Myocyte (in vitro differentiated cells): Measurements from ENCODE around the gene OBP2A. TPM values are rescaled to one million over a fixed set of nuclear protein-coding genes. Genes with fewer than 3 reads are reported as not detected.

Source experiments
- DNase-seq: peaks from one replicate; pipeline ENCODE4 v3.0.0-alpha.2; 2012; ENCODE audit warnings: low read depth
- total RNA-seq: library from RNA; depleted of rRNA; stranded (reverse); fragments of >200 nt; gene quantifications from 2 replicates; pipeline ENCODE4 v1.2.3, GENCODE V29; 2014

The OBP2A gene
- total RNA-seq, 1 donor from 2014 or later: not detected

- DNase-seq: no peak
Measured at GRCh38 chr9:135592625-135593024, 46.7 kb downstream of the OBP2A start.

GRCh38 chr9:135596211-135596610 lies 50.3 kb downstream of the OBP2A start:
- no peak for DNase-seq

Other genes starting within 250 kb of the OBP2A start
- 14.3 and 15.2 TPM in 2 replicates for gene PPP1R26, start 66.3 kb upstream of the OBP2A start, total RNA-seq
- 28.1 and 39.2 TPM in 2 replicates for gene MRPS2, start 45.4 kb upstream of the OBP2A start, total RNA-seq
- gene LCN1, start 24.7 kb upstream of the OBP2A start, total RNA-seq: not detected in 2 replicates
- not detected in 2 replicates for gene PAEP, start 15.6 kb downstream of the OBP2A start, total RNA-seq
- gene GLT6D1, start 93.4 kb downstream of the OBP2A start, total RNA-seq: not detected in 2 replicates
- gene LCN9, start 117.2 kb downstream of the OBP2A start, total RNA-seq: not detected in 2 replicates
- not detected in 2 replicates for gene SOHLH1, start 153.4 kb downstream of the OBP2A start, total RNA-seq
- gene KCNT1, start 156.1 kb downstream of the OBP2A start, total RNA-seq: 0.08 and 0.16 TPM in 2 replicates